Prostate gland (tissue), 2 donors: ENCODE measurements around the gene CTIF. TPM values are rescaled to one million over a fixed set of nuclear protein-coding genes. Genes with fewer than 3 reads are reported as not detected.

Source experiments
- DNase-seq: peaks from one replicate; pipeline ENCODE4 v3.0.0-alpha.2; 2019; ENCODE audit warnings: low spot score
- H3K27ac ChIP-seq, 2 donors: fragments of 200-600 bp; sonication (generic); 2 replicates each; pipeline ENCODE4 v1.5.1; 2017 to 2019
- H3K27me3 ChIP-seq: fragments of 200-600 bp; sonication (generic); replicated peaks from 2 replicates; pipeline ENCODE4 v1.5.1; 2019; ENCODE audit not compliant: insufficient read depth
- H3K36me3 ChIP-seq, 2 donors: fragments of 200-600 bp; sonication (generic); 1 replicate in 1 of 2; 2 replicates in 1 of 2; pipeline versions ENCODE4 v1.5.1 to v1.8.1; 2017 to 2019
- H3K4me1 ChIP-seq: fragments of 200-600 bp; sonication (generic); replicated peaks from 2 replicates; pipeline ENCODE4 v1.5.1; 2019
- H3K4me3 ChIP-seq, 2 donors: fragments of 200-600 bp; sonication (generic); 2 replicates each; pipeline ENCODE4 v1.5.1; 2017 to 2019
- H3K9me3 ChIP-seq: fragments of 200-600 bp; sonication (generic); 2 replicates; pipeline ENCODE4 v1.5.1; 2017
- CTCF ChIP-seq, 4 experiments: fragments of 200-600 bp in 2 of 4; fragments of 450-650 bp in 2 of 4; sonication (generic) in 2 of 4; IDR thresholded peaks; 1 replicate in 3 of 4; 2 replicates in 1 of 4; pipeline ENCODE4 v1.5.1; 2016 to 2019; ENCODE audit warnings: antibody characterized with exemption in 4 of 4, mild to moderate bottlenecking in 2 of 4, moderate library complexity in 2 of 4
- POLR2A ChIP-seq: fragments of 450-650 bp; IDR thresholded peaks from one replicate; pipeline ENCODE4 v1.6.1; 2016; ENCODE audit warnings: antibody characterized with exemption, mild to moderate bottlenecking
- POLR2AphosphoS5 ChIP-seq: sonication (generic); formaldehyde crosslinking; IDR thresholded peaks from one replicate; pipeline ENCODE4 v1.6.1; 2017; ENCODE audit warnings: antibody characterized with exemption
- WGBS: methylation state at CpG from one replicate; pipeline ENCODE4 v1.1.5; 2018; 5-methylcytosine and 5-hydroxymethylcytosine counted together
- intact Hi-C: fragments of 100-400 bp; cut with DNase I; formaldehyde crosslinking; loops from one replicate; pipeline ENCODE4 v1.14.2; 2022
- total RNA-seq, 2 donors: library from RNA; depleted of rRNA; stranded (reverse); fragments of >200 nt; gene quantifications; one replicate each; pipeline ENCODE4 v1.1.0, GENCODE V29; 2016

Gene CTIF
- total RNA-seq, 2 donors from 2014 or later = 8.1 to 57.9 TPM

- H3K4me1 ChIP-seq = no peaks in the 10 kb centered on the region
- no peaks in the 10 kb centered on the region for H3K36me3 ChIP-seq
- H3K4me3 ChIP-seq = no peak overlapping the region
- DNase-seq = no peak
- no peaks in the 10 kb centered on the region for H3K27me3 ChIP-seq
- no peaks in the 10 kb centered on the region for H3K9me3 ChIP-seq
- WGBS = 79% methylated on average over 6 of the region's 6 CpGs
- H3K27ac ChIP-seq = no peak overlapping the region
- no peak for TF ChIP-seq CTCF (IDR thresholded peaks at IDR 0.05)
- no peak for TF ChIP-seq POLR2AphosphoS5
- TF ChIP-seq POLR2A = no peak
- intact Hi-C loops = no loop called here
These were observed 101.9 kb downstream of the CTIF start for GRCh38 chr18:48640566-48641270.

GRCh38 chr18:48641981-48642380 is 103.2 kb downstream of the CTIF start:
- H3K4me1 ChIP-seq = no peaks in the 10 kb centered on the region
- no peaks in the 10 kb centered on the region for H3K27me3 ChIP-seq
- intact Hi-C loops = no loop called here
- H3K4me3 ChIP-seq = no peak overlapping the region
- 88% methylated on average over 4 of the region's 4 CpGs for WGBS
- H3K36me3 ChIP-seq = no peaks in the 10 kb centered on the region
- no peak for DNase-seq
- TF ChIP-seq POLR2AphosphoS5 (no peak), POLR2A (no peak), CTCF (IDR thresholded peaks at IDR 0.05) (no peak)
- no peaks in the 10 kb centered on the region for H3K9me3 ChIP-seq
- H3K27ac ChIP-seq = no peak overlapping the region

GRCh38 chr18:48642503-48642902 is 103.7 kb downstream of the CTIF start:
- DNase-seq = no peak
- TF ChIP-seq POLR2AphosphoS5 (no peak), CTCF (IDR thresholded peaks at IDR 0.05) (no peak), POLR2A (no peak)
- intact Hi-C loops = no loop called here
- H3K27ac ChIP-seq = no peak overlapping the region
- no peaks in the 10 kb centered on the region for H3K9me3 ChIP-seq
- no peaks in the 10 kb centered on the region for H3K36me3 ChIP-seq
- H3K4me3 ChIP-seq = no peak overlapping the region
- no peaks in the 10 kb centered on the region for H3K27me3 ChIP-seq
- no peaks in the 10 kb centered on the region for H3K4me1 ChIP-seq
- WGBS = 100% methylated on average over 1 of the region's 1 CpG

- Histone ChIP-seq H3K36me3 (no peaks in the 10 kb centered on the region), H3K4me1 (no peaks in the 10 kb centered on the region), H3K27me3 (no peaks in the 10 kb centered on the region), H3K27ac (no peak overlapping the region), H3K9me3 (no peaks in the 10 kb centered on the region), H3K4me3 (no peak overlapping the region)
- TF ChIP-seq CTCF (IDR thresholded peaks at IDR 0.05) = no peak
- TF ChIP-seq POLR2AphosphoS5 = no peak
- TF ChIP-seq POLR2A = no peak
- intact Hi-C loops = no loop called here
- WGBS = 90% methylated on average over 1 of the region's 1 CpG
- no peak for DNase-seq
These were observed 104.4 kb downstream of the CTIF start for GRCh38 chr18:48643262-48643661.

GRCh38 chr18:48644029-48644428 is 105.2 kb downstream of the CTIF start:
- Histone ChIP-seq H3K9me3 (no peaks in the 10 kb centered on the region), H3K4me3 (no peak overlapping the region), H3K27me3 (no peaks in the 10 kb centered on the region), H3K4me1 (no peaks in the 10 kb centered on the region), H3K36me3 (no peaks in the 10 kb centered on the region), H3K27ac (no peak overlapping the region)
- 91% methylated on average over 5 of the region's 5 CpGs for WGBS
- intact Hi-C loops = no loop called here
- TF ChIP-seq CTCF (IDR thresholded peaks at IDR 0.05) (no peak), POLR2A (no peak), POLR2AphosphoS5 (no peak)
- DNase-seq = no peak
